Astrocyte (in vitro differentiated cells and primary cell): ENCODE measurements around the gene HS6ST3. TPM values are rescaled to one million over a fixed set of nuclear protein-coding genes. Genes with fewer than 3 reads are reported as not detected.

Source experiments
- DNase-seq: peaks from one replicate; pipeline ENCODE4 v3.0.0-alpha.2; 2010; ENCODE audit warnings: low read depth
- FAIRE-seq: peaks from 2 replicates; lab custom pipeline; 2011; peaks lifted over from hg19 to GRCh38; lab: Jason Lieb, UNC
- H2AFZ ChIP-seq: 2 replicates; pipeline ENCODE4 v1.6.0; 2012; ENCODE audit warnings: low read depth, low read length, inconsistent platforms
- H3K27ac ChIP-seq: 2 replicates; pipeline ENCODE4 v1.5.1; 2011; ENCODE audit warnings: low read depth, low read length, inconsistent platforms
- H3K27me3 ChIP-seq: 2 replicates; pipeline ENCODE4 v1.6.0; 2011; ENCODE audit warnings: low read length, inconsistent platforms; ENCODE audit not compliant: insufficient read depth
- H3K36me3 ChIP-seq: 2 replicates; pipeline ENCODE4 v1.5.1; 2011; ENCODE audit warnings: low read length, inconsistent platforms; ENCODE audit not compliant: insufficient read depth
- H3K4me1 ChIP-seq: 2 replicates; pipeline ENCODE4 v1.5.1; 2011; ENCODE audit warnings: low read length, inconsistent platforms; ENCODE audit not compliant: insufficient read depth
- H3K4me2 ChIP-seq: 2 replicates; pipeline ENCODE4 v1.6.0; 2012; ENCODE audit warnings: low read length, inconsistent platforms
- H3K4me3 ChIP-seq: 2 replicates; pipeline ENCODE4 v1.5.1; 2011; ENCODE audit warnings: low read depth, mild to moderate bottlenecking, low read length, inconsistent platforms; ENCODE audit not compliant: insufficient read depth
- H3K79me2 ChIP-seq: 2 replicates; pipeline ENCODE4 v1.6.0; 2012; ENCODE audit warnings: mild to moderate bottlenecking, low read length, inconsistent platforms; ENCODE audit not compliant: insufficient read depth
- H3K9ac ChIP-seq: 2 replicates; pipeline ENCODE4 v1.6.0; 2012; ENCODE audit warnings: mild to moderate bottlenecking, low read length, inconsistent platforms
- H3K9me3 ChIP-seq: 2 replicates; pipeline ENCODE4 v1.5.1; 2012; ENCODE audit warnings: low read depth, mild to moderate bottlenecking, low read length, inconsistent platforms; ENCODE audit not compliant: insufficient read depth
- H4K20me1 ChIP-seq: 2 replicates; pipeline ENCODE4 v1.6.0; 2012; ENCODE audit warnings: low read length, inconsistent platforms; ENCODE audit not compliant: insufficient read depth
- H3K27ac Mint-ChIP-seq: one replicate; pipeline ENCODE4 v1.8.0; 2021; ENCODE audit warnings: mild to moderate bottlenecking, mixed read lengths; ENCODE audit not compliant: unreplicated experiment
- H3K27me3 Mint-ChIP-seq: one replicate; pipeline ENCODE4 v1.8.0; 2021; ENCODE audit warnings: low read depth, mixed read lengths; ENCODE audit not compliant: unreplicated experiment
- H3K36me3 Mint-ChIP-seq: one replicate; pipeline ENCODE4 v1.8.0; 2021; ENCODE audit warnings: low read depth, mixed read lengths; ENCODE audit not compliant: unreplicated experiment
- H3K4me1 Mint-ChIP-seq: one replicate; pipeline ENCODE4 v1.8.0; 2021; ENCODE audit warnings: low read depth, mixed read lengths; ENCODE audit not compliant: unreplicated experiment
- H3K4me3 Mint-ChIP-seq: one replicate; pipeline ENCODE4 v1.8.0; 2021; ENCODE audit warnings: mild to moderate bottlenecking, moderate library complexity, mixed read lengths; ENCODE audit not compliant: unreplicated experiment
- H3K9me3 Mint-ChIP-seq: one replicate; pipeline ENCODE4 v1.8.0; 2021; ENCODE audit warnings: mild to moderate bottlenecking, mixed read lengths; ENCODE audit not compliant: unreplicated experiment
- CTCF ChIP-seq: IDR thresholded peaks from 2 replicates; pipeline ENCODE4 v1.5.1; 2011; ENCODE audit warnings: low read depth, mild to moderate bottlenecking, inconsistent platforms, low read length, moderate library complexity; ENCODE audit not compliant: insufficient read depth
- EZH2 ChIP-seq: IDR thresholded peaks from 2 replicates; pipeline ENCODE4 v1.6.1; 2012; ENCODE audit warnings: mild to moderate bottlenecking, low read length, inconsistent platforms; ENCODE audit not compliant: insufficient read depth
- total RNA-seq: library from RNA; stranded (reverse); gene quantifications from 2 replicates; pipeline ENCODE4 v1.2.1, GENCODE V29; 2021

Gene HS6ST3
- total RNA-seq, 1 donor from 2014 or later: 0.07 TPM

DNA sequence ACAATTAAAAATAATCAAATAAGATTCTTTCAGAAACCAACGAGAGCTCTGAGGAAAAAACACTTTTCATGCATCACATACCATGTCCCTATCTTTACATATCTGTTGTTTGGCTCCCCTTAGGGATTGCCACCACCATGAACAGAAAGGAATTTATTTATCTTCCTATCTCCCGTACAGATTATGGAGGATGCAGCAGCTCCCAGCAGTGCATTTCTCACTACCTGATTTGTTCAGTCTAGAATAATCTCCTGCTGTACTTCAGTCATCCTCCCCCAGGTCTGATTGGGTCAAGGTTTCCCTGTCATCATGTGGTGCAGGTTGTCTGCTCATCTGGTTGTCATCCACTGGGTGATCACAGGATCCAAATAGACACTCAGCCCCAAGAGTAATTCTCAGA, 453.1 kb downstream of the HS6ST3 start:
- H4K20me1 ChIP-seq: no peaks in the 10 kb centered on the region
- Mint-ChIP-seq H3K4me3 (no peak overlapping the region), H3K27ac (no peak overlapping the region), H3K27me3 (no peaks in the 10 kb centered on the region), H3K4me1 (no peaks in the 10 kb centered on the region), H3K9me3 (no peaks in the 10 kb centered on the region), H3K36me3 (no peaks in the 10 kb centered on the region)
- no peak overlapping the region for H2AFZ ChIP-seq
- no peak overlapping the region for H3K4me2 ChIP-seq
- no peak overlapping the region for H3K27ac ChIP-seq
- no peaks in the 10 kb centered on the region for H3K36me3 ChIP-seq
- no peaks in the 10 kb centered on the region for H3K79me2 ChIP-seq
- TF ChIP-seq EZH2 (no peak), CTCF (no peak)
- no peaks in the 10 kb centered on the region for H3K27me3 ChIP-seq
- H3K9me3 ChIP-seq: no peaks in the 10 kb centered on the region
- FAIRE-seq (no peak), DNase-seq (no peak)
- no peak overlapping the region for H3K9ac ChIP-seq
- H3K4me1 ChIP-seq: no peaks in the 10 kb centered on the region
- no peak overlapping the region for H3K4me3 ChIP-seq

DNA sequence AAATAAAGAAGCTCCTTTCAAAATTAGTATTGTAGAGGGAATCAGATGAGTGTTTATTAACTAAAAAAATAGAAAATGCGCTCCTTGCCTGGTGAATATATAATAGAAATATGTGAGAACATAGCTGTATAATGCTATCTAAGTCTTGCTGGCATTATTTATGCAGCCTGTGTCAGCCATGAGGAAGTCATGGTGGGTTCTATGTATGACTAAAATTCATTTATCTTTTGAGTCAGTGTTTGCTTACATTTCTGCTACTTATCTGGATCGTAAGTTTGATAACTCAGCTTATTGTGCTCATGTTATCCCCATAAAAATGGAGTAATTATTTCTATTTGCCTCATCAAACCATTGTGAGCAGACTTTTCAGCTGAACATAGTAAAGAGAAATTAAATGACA, 455.1 kb downstream of the HS6ST3 start:
- Histone ChIP-seq H3K9me3 (no peaks in the 10 kb centered on the region), H3K27ac (no peak overlapping the region), H3K4me1 (no peaks in the 10 kb centered on the region), H3K36me3 (no peaks in the 10 kb centered on the region), H3K4me2 (no peak overlapping the region), H3K4me3 (no peak overlapping the region), H3K9ac (no peak overlapping the region), H3K79me2 (no peaks in the 10 kb centered on the region), H3K27me3 (no peaks in the 10 kb centered on the region), H4K20me1 (no peaks in the 10 kb centered on the region), H2AFZ (no peak overlapping the region)
- H3K27ac Mint-ChIP-seq: no peak overlapping the region
- no peaks in the 10 kb centered on the region for H3K4me1 Mint-ChIP-seq
- H3K36me3 Mint-ChIP-seq: no peaks in the 10 kb centered on the region
- H3K27me3 Mint-ChIP-seq: no peaks in the 10 kb centered on the region
- H3K9me3 Mint-ChIP-seq: no peaks in the 10 kb centered on the region
- TF ChIP-seq CTCF (no peak), EZH2 (no peak)
- FAIRE-seq (no peak), DNase-seq (peak; percentile 17)
- no peak overlapping the region for H3K4me3 Mint-ChIP-seq

GRCh38 chr13:96546463-96546862, 456.6 kb downstream of the HS6ST3 start:
- no peak overlapping the region for H3K4me3 Mint-ChIP-seq
- Histone ChIP-seq H3K36me3 (no peaks in the 10 kb centered on the region), H3K79me2 (no peaks in the 10 kb centered on the region), H3K27me3 (no peaks in the 10 kb centered on the region), H3K4me1 (no peaks in the 10 kb centered on the region), H3K27ac (no peak overlapping the region), H4K20me1 (no peaks in the 10 kb centered on the region), H3K9ac (no peak overlapping the region), H3K9me3 (no peaks in the 10 kb centered on the region), H2AFZ (no peak overlapping the region), H3K4me2 (no peak overlapping the region), H3K4me3 (no peak overlapping the region)
- H3K36me3 Mint-ChIP-seq: no peaks in the 10 kb centered on the region
- TF ChIP-seq CTCF: no peak
- no peak for TF ChIP-seq EZH2
- DNase-seq: no peak
- H3K27me3 Mint-ChIP-seq: no peaks in the 10 kb centered on the region
- H3K27ac Mint-ChIP-seq: no peak overlapping the region
- H3K9me3 Mint-ChIP-seq: no peaks in the 10 kb centered on the region
- no peaks in the 10 kb centered on the region for H3K4me1 Mint-ChIP-seq
- FAIRE-seq: no peak
